A549 (cell line): ENCODE measurements around the gene SSX2IP. TPM values are rescaled to one million over a fixed set of nuclear protein-coding genes. Genes with fewer than 3 reads are reported as not detected.
"Not testable (repeated sequence)": the region's sequence is repeated elsewhere in the genome, so short reads cannot be mapped to it uniquely, and the experiment has no call there.

Experiments
- ATAC-seq, 2 experiments: fragments of 200-7000 bp in 1 of 2; fragments of >200 bp in 1 of 2; cut with Nextera tagmentation in 1 of 2; cut with Tn5 transposase in 1 of 2; 3 replicates each; pipeline versions ENCODE4 v1.8.0 to v1.9.1; 2018 to 2020; ENCODE audit warnings: mild to moderate bottlenecking in 1 of 2, moderate library complexity in 1 of 2
- CTCF ChIA-PET: fragments of 300-600 bp; sonication (Branson Sonifier 250); formaldehyde crosslinking; extraction: SDS; loops from one replicate; lab custom pipeline; 2021; ENCODE audit warnings: antibody characterized with exemption, inconsistent platforms; lab: Yijun Ruan, JAX
- POLR2A ChIA-PET: fragments of 350-600 bp; formaldehyde crosslinking; extraction: SDS; loops from one replicate; lab custom pipeline; 2021; ENCODE audit warnings: antibody characterized with exemption, inconsistent platforms; lab: Yijun Ruan, JAX
- DNase-seq, 2 experiments: peaks; one replicate each; pipeline versions ENCODE4 v3.0.0 to v3.0.0-alpha.2; 2011 to 2016; ENCODE audit warnings: low read depth in 1 of 2, low spot score in 1 of 2
- FAIRE-seq: peaks from 2 replicates; lab custom pipeline; 2011; peaks lifted over from hg19 to GRCh38; lab: Jason Lieb, UNC
- H3K27ac ChIP-seq, 2 experiments: fragments of >200 bp; sonication (Bioruptor Twin); formaldehyde crosslinking; 3 replicates each; pipeline ENCODE4 v1.5.1; 2016 to 2017
- H3K4me1 ChIP-seq: fragments of >200 bp; sonication (Bioruptor Twin); formaldehyde crosslinking; 3 replicates; pipeline ENCODE4 v1.6.1; 2016
- H3K4me2 ChIP-seq: fragments of >200 bp; sonication (Bioruptor Twin); formaldehyde crosslinking; 3 replicates; pipeline ENCODE4 v1.6.1; 2016
- H3K4me3 ChIP-seq: fragments of >200 bp; sonication (Bioruptor Twin); formaldehyde crosslinking; 3 replicates; pipeline ENCODE4 v1.5.1; 2016
- H3K9me3 ChIP-seq: fragments of >200 bp; sonication (Bioruptor Twin); formaldehyde crosslinking; 3 replicates; pipeline ENCODE4 v1.6.1; 2016
- BCL3 ChIP-seq: fragments of >200 bp; sonication (Bioruptor Twin); formaldehyde crosslinking; IDR thresholded peaks from 3 replicates; pipeline ENCODE4 v1.6.1; 2016
- BHLHE40 ChIP-seq: IDR thresholded peaks from 2 replicates; pipeline ENCODE4 v1.6.1; 2012; ENCODE audit warnings: low read depth, low read length, inconsistent platforms
- CBX2 ChIP-seq: fragments of 200-600 bp; sonication (generic); IDR thresholded peaks from 2 replicates; pipeline ENCODE4 v1.6.1; 2016; ENCODE audit warnings: low read depth, mild to moderate bottlenecking, borderline replicate concordance
- CBX8 ChIP-seq: fragments of 200-600 bp; sonication (generic); IDR thresholded peaks from 2 replicates; pipeline ENCODE4 v1.6.1; 2016
- CHD2 ChIP-seq: fragments of 150-350 bp; IDR thresholded peaks from 2 replicates; pipeline ENCODE4 v1.6.1; 2014; ENCODE audit warnings: low read length; ENCODE audit not compliant: partially characterized antibody
- E2F6 ChIP-seq: IDR thresholded peaks from 2 replicates; pipeline ENCODE4 v1.6.1; 2012; ENCODE audit warnings: low read depth, borderline replicate concordance
- EHF ChIP-seq: fragments of 250-450 bp; sonication (Bioruptor Pico); IDR thresholded peaks from 2 replicates; pipeline ENCODE4 v1.5.0; 2020; ENCODE audit warnings: mild to moderate bottlenecking
- EHMT2 ChIP-seq: fragments of 200-600 bp; sonication (generic); IDR thresholded peaks from 2 replicates; pipeline ENCODE4 v1.6.1; 2016; ENCODE audit warnings: antibody characterized with exemption, low read depth, mild to moderate bottlenecking, moderate library complexity
- FOSL2 ChIP-seq, 2 experiments: fragments of 450-650 bp in 1 of 2; fragments of >200 bp in 1 of 2; sonication (Bioruptor Twin) in 1 of 2; formaldehyde crosslinking; IDR thresholded peaks; 2 replicates each; pipeline versions ENCODE4 v1.5.0 to v1.6.1; 2016 to 2020; ENCODE audit warnings: mild to moderate bottlenecking in 1 of 2, moderate library complexity in 1 of 2
- FOXS1 ChIP-seq: fragments of 250-450 bp; sonication (Bioruptor Pico); IDR thresholded peaks from 2 replicates; pipeline ENCODE4 v1.5.0; 2020; ENCODE audit warnings: mild to moderate bottlenecking, moderate library complexity
- GATA3 ChIP-seq: IDR thresholded peaks from 2 replicates; pipeline ENCODE4 v1.6.1; 2012; ENCODE audit warnings: borderline replicate concordance
- HDAC2 ChIP-seq: fragments of 200-600 bp; sonication (generic); IDR thresholded peaks from 2 replicates; pipeline ENCODE4 v1.6.1; 2016
- HEYL ChIP-seq: fragments of 250-450 bp; sonication (Bioruptor Pico); IDR thresholded peaks from 2 replicates; pipeline ENCODE4 v1.8.0; 2021; ENCODE audit warnings: mild to moderate bottlenecking, moderate library complexity
- HMGXB4 ChIP-seq: fragments of 250-450 bp; sonication (Bioruptor Pico); IDR thresholded peaks from 2 replicates; pipeline ENCODE4 v1.5.0; 2021; ENCODE audit warnings: mild to moderate bottlenecking, moderate library complexity, borderline replicate concordance
- HOXB13 ChIP-seq: fragments of 250-450 bp; sonication (Bioruptor Pico); IDR thresholded peaks from 2 replicates; pipeline ENCODE4 v1.5.0; 2020; ENCODE audit warnings: low read depth, mild to moderate bottlenecking, moderate library complexity
- JUN ChIP-seq, 2 experiments: fragments of >200 bp; sonication (Bioruptor Twin); formaldehyde crosslinking; IDR thresholded peaks; 2 replicates in 1 of 2; 3 replicates in 1 of 2; pipeline ENCODE4 v1.6.1; 2016 to 2017
- MAZ ChIP-seq: fragments of 150-350 bp; IDR thresholded peaks from 2 replicates; pipeline ENCODE4 v1.6.1; 2014; ENCODE audit warnings: antibody characterized with exemption, low read depth, low read length, borderline replicate concordance
- POLR2A ChIP-seq: IDR thresholded peaks from 2 replicates; pipeline ENCODE4 v1.6.1; 2012; ENCODE audit warnings: mild to moderate bottlenecking, low read length
- RARB ChIP-seq: fragments of 250-450 bp; sonication (Bioruptor Pico); IDR thresholded peaks from 2 replicates; pipeline ENCODE4 v1.8.0; 2021; ENCODE audit warnings: mild to moderate bottlenecking, moderate library complexity
- RCOR1 ChIP-seq: fragments of 150-350 bp; IDR thresholded peaks from 2 replicates; pipeline ENCODE4 v1.6.1; 2014; ENCODE audit warnings: antibody characterized with exemption, low read length, low read depth
- TP53 ChIP-seq: fragments of 250-450 bp; sonication (Bioruptor Pico); IDR thresholded peaks from 2 replicates; pipeline ENCODE4 v1.5.0; 2021; ENCODE audit warnings: mild to moderate bottlenecking, moderate library complexity
- ZNF302 ChIP-seq: fragments of 250-450 bp; sonication (Bioruptor Pico); IDR thresholded peaks from 2 replicates; pipeline ENCODE4 v1.9.0; 2021; ENCODE audit warnings: inconsistent platforms, mild to moderate bottlenecking, moderate library complexity
- WGBS: methylation state at CpG from one replicate; pipeline ENCODE4 v1.1.6; 2017; ENCODE audit errors: missing lambda C conversion rate; 5-methylcytosine and 5-hydroxymethylcytosine counted together
- polyA plus RNA-seq, 4 experiments: library from polyadenylated mRNA; depleted of rRNA in 3 of 4; stranded (reverse); fragments of >200 nt; fragmentation: RNase III in 1 of 4; extraction: RNeasy Plus Mini Kit Qiagen cat#74134 plus additional on column Dnase treatment in 1 of 4; gene quantifications; 2 replicates in 3 of 4; 3 replicates in 1 of 4; pipeline ENCODE4 v1.2.3, GENCODE V29; 2011 to 2017

Gene SSX2IP
- polyA plus RNA-seq, 2 of the 4 experiments (the other 2 are of a cell fraction): 15.2 to 20.6 TPM

GRCh38 chr1:84722794-84723193 is 32.5 kb upstream of the SSX2IP start:
- H3K4me3 ChIP-seq: no peak overlapping the region
- CTCF ChIA-PET: interaction anchor here (0.6 kb wide), 1 partner anchor 582 kb away, joined by 3 read pairs; no protein-coding TSS in a partner anchor
- TF ChIP-seq HMGXB4 (CRISPR knock-in tag) (no peak), E2F6 (no peak), HOXB13 (CRISPR knock-in tag) (no peak), FOSL2 (IDR thresholded peaks at IDR 0.05) (no peak), FOSL2 (CRISPR knock-in tag; IDR thresholded peaks at IDR 0.05) (no peak), CHD2 (no peak), BHLHE40 (no peak), BCL3 (no peak), EHF (CRISPR knock-in tag) (no peak), RCOR1 (no peak), POLR2A (no peak), RARB (CRISPR knock-in tag) (no peak)
- TF ChIP-seq, all 56 proteins: peak for 0
- FAIRE-seq (no peak), DNase-seq (no peak), ATAC-seq (no peak)
- no peak overlapping the region for H3K4me2 ChIP-seq
- 42% methylated on average over 3 of the region's 3 CpGs for WGBS
- POLR2A ChIA-PET: no interaction called here
- H3K9me3 ChIP-seq: no peaks in the 10 kb centered on the region
- H3K27ac ChIP-seq: no peak overlapping the region
- no peaks in the 10 kb centered on the region for H3K4me1 ChIP-seq

- DNase-seq, H3K4me2 ChIP-seq, H3K27ac ChIP-seq, H3K9me3 ChIP-seq, H3K4me3 ChIP-seq, POLR2A ChIA-PET, H3K4me1 ChIP-seq, ATAC-seq, FAIRE-seq: not testable (repeated sequence)
- 10% methylated on average over 2 of the region's 2 CpGs for WGBS
- CTCF ChIA-PET: interaction anchor here (0.7 to 1.4 kb wide), 2 partner anchors 20 to 32 kb away, joined by 3 read pairs; no protein-coding TSS in a partner anchor
These were observed 31.6 kb upstream of the SSX2IP start for GRCh38 chr1:84721872-84722271.

GRCh38 chr1:84721152-84721551 is 30.9 kb upstream of the SSX2IP start:
- Histone ChIP-seq H3K4me2 (no peak overlapping the region), H3K9me3 (no peaks in the 10 kb centered on the region), H3K27ac (no peak overlapping the region), H3K4me1 (no peaks in the 10 kb centered on the region), H3K4me3 (no peak overlapping the region)
- CTCF ChIA-PET: interaction anchor here (1.4 kb wide), 1 partner anchor 19 kb away, joined by 3 read pairs; no protein-coding TSS in a partner anchor
- 80% methylated on average over 2 of the region's 2 CpGs for WGBS
- FAIRE-seq (no peak), ATAC-seq (no peak), DNase-seq (no peak)
- TF ChIP-seq MAZ (no peak), FOXS1 (CRISPR knock-in tag) (no peak), JUN (IDR thresholded peaks at IDR 0.05) (no peak), HDAC2 (no peak), CBX2 (no peak), CBX8 (no peak), HEYL (CRISPR knock-in tag) (no peak), ZNF302 (no peak), BCL3 (no peak), TP53 (CRISPR knock-in tag) (no peak), GATA3 (no peak), EHMT2 (no peak), HMGXB4 (CRISPR knock-in tag) (no peak)
- POLR2A ChIA-PET: no interaction called here
